Measurements from ENCODE around the gene AADAT. TPM values are rescaled to one million over a fixed set of nuclear protein-coding genes. Genes with fewer than 3 reads are reported as not detected.
"Not testable (repeated sequence)": the region's sequence is repeated elsewhere in the genome, so short reads cannot be mapped to it uniquely, and the experiment has no call there.

Gene AADAT
- total RNA-seq, 2 donors from 2014 or later: 1.2 to 1.6 TPM

DNA sequence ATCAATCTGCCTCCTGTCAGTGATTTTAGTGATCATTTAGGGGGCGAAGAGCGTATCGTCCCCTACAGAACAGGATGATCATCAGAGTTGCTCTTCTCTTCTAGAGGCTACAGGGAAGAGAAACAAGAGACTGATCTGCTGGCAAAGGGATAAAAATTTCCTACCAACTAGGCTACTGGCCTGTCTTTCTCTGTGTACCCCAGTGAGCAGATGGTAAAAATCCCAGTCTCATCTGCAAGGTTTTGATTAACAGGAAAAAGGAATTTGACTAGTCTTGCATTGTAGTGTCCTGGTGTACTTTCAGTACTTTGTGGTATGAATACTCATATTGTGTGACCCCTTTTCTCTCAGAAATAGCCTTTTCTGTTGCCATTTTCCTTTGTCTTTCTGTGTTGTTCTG, 21.8 kb upstream of the AADAT start:
- H3K27me3 ChIP-seq: no peaks in the 10 kb centered on the region
- no peaks in the 10 kb centered on the region for H3K36me3 ChIP-seq
- DNase-seq (ENCODE audit: low spot score): no peak
- H3K4me1 ChIP-seq: no peaks in the 10 kb centered on the region
- TF ChIP-seq, protein P1, sequence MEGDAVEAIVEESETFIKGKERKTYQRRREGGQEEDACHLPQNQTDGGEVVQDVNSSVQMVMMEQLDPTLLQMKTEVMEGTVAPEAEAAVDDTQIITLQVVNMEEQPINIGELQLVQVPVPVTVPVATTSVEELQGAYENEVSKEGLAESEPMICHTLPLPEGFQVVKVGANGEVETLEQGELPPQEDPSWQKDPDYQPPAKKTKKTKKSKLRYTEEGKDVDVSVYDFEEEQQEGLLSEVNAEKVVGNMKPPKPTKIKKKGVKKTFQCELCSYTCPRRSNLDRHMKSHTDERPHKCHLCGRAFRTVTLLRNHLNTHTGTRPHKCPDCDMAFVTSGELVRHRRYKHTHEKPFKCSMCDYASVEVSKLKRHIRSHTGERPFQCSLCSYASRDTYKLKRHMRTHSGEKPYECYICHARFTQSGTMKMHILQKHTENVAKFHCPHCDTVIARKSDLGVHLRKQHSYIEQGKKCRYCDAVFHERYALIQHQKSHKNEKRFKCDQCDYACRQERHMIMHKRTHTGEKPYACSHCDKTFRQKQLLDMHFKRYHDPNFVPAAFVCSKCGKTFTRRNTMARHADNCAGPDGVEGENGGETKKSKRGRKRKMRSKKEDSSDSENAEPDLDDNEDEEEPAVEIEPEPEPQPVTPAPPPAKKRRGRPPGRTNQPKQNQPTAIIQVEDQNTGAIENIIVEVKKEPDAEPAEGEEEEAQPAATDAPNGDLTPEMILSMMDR (IDR thresholded peaks at IDR 0.05): no peak
- no peaks in the 10 kb centered on the region for H3K9me3 ChIP-seq
- H3K4me3 ChIP-seq: no peak overlapping the region
- H3K27ac ChIP-seq: no peak overlapping the region

DNA sequence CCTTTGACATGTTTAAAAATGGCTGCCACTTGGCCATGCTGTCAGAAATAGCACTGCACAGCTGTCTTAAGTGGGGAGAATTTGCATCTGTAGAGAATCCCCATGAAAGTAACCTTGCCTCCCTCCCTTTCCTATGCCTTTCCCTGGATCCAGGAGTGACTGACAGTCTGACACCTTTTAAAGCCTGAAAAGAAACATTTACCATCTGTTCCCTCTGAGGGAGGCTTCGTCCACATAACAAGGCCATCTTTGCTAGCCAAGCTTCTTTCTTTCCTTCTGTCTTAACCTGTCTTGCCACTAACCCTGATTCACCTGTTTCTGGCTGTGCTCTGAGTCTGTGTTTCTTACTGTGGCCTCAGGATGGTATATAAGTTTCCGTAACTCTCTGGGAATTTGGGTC, 21.3 kb upstream of the AADAT start:
- Histone ChIP-seq H3K27ac (no peak overlapping the region), H3K4me3 (no peak overlapping the region), H3K27me3 (no peaks in the 10 kb centered on the region), H3K9me3 (no peaks in the 10 kb centered on the region), H3K36me3 (no peaks in the 10 kb centered on the region), H3K4me1 (no peaks in the 10 kb centered on the region)
- no peak for DNase-seq (ENCODE audit: low spot score)
- TF ChIP-seq, protein P1 (IDR thresholded peaks at IDR 0.05): no peak

DNA sequence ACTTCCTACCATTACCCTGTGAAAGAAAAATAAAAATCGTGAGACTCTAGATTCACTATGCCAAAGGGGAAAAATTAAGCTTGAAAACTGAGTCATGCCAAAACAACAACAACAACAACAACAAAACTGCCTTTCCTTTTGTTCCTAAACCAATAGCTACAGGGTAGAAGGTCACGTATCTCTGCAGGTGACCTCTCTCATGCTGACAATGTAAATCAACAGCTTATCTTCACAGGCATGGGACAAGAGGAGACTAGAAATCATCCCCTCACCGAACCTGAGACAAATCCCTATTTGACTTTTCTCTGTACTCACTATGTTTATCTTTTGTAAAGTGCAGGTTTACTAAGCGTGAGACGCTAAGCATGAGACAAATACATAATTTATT, 20.5 kb upstream of the AADAT start:
- TF ChIP-seq, protein P1 (IDR thresholded peaks at IDR 0.05): no peak
- Histone ChIP-seq H3K27me3 (no peaks in the 10 kb centered on the region), H3K4me3 (no peak overlapping the region), H3K36me3 (no peaks in the 10 kb centered on the region), H3K27ac (no peak overlapping the region), H3K4me1 (no peaks in the 10 kb centered on the region), H3K9me3 (no peaks in the 10 kb centered on the region)
- DNase-seq (ENCODE audit: low spot score): no peak

DNA sequence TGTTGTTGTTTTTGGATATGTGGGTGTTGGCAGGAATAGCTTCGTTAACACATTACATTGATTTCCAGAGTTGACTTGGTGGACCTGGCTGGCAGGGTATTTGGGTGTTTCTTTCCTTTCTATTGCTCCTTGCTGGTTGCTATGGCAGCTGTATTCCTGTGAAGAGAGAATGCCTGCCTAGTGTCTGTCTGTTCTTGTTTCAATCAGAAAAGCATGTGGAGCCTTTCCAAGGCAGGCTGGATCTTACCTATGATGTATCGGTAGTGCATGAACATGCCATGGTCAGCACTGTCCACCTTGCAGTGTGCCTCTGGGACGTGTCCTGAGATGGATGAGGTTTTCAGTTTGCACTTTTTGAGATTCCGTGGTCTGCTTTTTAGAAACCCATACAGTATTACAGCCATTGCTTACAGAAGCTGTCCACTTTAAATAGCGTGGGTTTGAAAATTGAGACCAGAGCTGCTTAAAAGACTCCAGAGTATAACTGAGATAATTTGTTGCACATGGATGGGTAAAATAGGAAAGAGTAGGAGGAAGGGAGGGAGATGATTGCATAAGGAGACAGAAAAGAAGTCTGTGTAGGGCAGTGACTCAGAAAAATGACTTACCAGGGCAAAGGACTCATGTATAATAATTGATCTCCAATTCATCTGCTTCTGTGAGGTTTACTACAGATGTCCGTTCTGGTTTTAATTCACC, 20.0 kb upstream of the AADAT start:
- Histone ChIP-seq H3K27me3 (no peaks in the 10 kb centered on the region), H3K36me3 (no peaks in the 10 kb centered on the region), H3K4me3 (no peak overlapping the region), H3K4me1 (no peaks in the 10 kb centered on the region), H3K27ac (no peak overlapping the region), H3K9me3 (no peaks in the 10 kb centered on the region)
- DNase-seq (ENCODE audit: low spot score): no peak
- TF ChIP-seq, protein P1 (IDR thresholded peaks at IDR 0.05): no peak

DNA sequence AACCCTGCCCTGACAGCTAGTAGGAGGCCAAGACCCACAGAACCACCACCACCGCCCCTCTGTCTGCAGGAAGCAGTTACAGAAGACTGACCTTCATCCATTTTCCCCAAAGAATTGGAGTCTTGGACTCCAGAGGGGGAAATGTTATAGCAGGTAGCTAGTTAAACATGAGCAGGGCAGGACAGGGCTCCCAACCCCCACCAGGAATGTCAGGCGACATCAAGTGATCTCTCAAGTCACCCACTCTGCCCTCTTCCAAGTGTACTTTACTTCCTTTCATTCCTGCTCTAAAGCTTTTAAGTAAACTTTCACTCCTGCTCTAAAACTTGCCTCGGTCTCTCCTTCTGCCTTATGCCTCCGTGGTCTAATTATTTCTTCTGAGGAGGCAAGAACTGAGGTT, 17.1 kb upstream of the AADAT start:
- no peak overlapping the region for H3K4me3 ChIP-seq
- no peaks in the 10 kb centered on the region for H3K9me3 ChIP-seq
- no peaks in the 10 kb centered on the region for H3K36me3 ChIP-seq
- no peak for DNase-seq (ENCODE audit: low spot score)
- TF ChIP-seq, protein P1 (IDR thresholded peaks at IDR 0.05): no peak
- no peaks in the 10 kb centered on the region for H3K27me3 ChIP-seq
- H3K27ac ChIP-seq: no peak overlapping the region
- no peaks in the 10 kb centered on the region for H3K4me1 ChIP-seq

DNA sequence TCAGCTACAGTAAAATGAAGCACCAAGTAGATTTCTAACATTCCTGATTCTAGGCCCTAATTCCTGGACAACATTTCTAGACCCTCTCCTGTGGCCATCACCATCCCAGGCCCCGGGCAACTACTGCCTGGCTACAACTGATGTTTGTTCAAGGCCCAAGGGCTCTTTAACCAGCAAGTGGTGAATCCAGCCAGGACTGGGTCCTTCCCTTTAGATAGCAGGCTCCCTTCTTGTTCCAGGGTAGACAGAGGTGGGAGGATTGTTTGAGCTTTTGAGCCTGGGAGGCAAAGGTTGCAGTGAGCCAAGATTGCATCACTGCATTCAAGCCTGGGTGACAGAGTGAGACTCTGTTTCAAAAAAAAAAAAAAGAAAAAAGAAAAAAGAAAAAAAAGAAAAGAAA, 12.7 kb upstream of the AADAT start:
- Histone ChIP-seq H3K36me3 (no peaks in the 10 kb centered on the region), H3K27me3 (no peaks in the 10 kb centered on the region), H3K9me3 (no peaks in the 10 kb centered on the region), H3K4me1 (no peaks in the 10 kb centered on the region), H3K4me3 (no peak overlapping the region), H3K27ac (no peak overlapping the region)
- no peak for DNase-seq (ENCODE audit: low spot score)
- TF ChIP-seq, protein P1 (IDR thresholded peaks at IDR 0.05): no peak

DNA sequence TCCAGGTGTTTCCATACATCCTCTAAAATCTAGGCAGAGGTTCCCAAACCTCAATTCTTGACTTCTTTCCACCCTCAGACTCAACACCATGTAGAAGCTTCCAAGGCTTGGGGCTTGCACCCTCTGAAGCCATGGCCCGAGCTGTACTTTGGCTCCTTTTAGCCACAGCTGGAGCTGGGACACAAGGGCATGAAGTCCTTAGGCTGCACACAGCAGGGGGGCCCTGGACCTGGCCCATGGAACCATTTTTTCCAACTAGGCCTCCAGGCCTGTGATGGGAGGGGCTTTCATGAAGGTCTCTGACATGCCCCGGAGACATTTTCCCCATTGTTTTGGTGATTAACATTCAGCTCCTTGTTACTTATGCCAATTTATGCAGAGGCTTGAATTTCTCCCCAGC, 8.4 kb upstream of the AADAT start:
- H3K27ac ChIP-seq; DNase-seq (ENCODE audit: low spot score): not testable (repeated sequence)

More for the DNA sequence above, 8.4 kb upstream of the AADAT start:
- not testable (repeated sequence) for H3K36me3 ChIP-seq, H3K4me1 ChIP-seq, H3K27me3 ChIP-seq, H3K4me3 ChIP-seq, H3K9me3 ChIP-seq
